Kidney (tissue), 14 donors: ENCODE results near the gene CTSL. TPM values are rescaled to one million over a fixed set of nuclear protein-coding genes. Genes with fewer than 3 reads are reported as not detected.

Experiments
- DNase-seq, 5 donors: peaks; one replicate each; pipeline ENCODE4 v3.0.0-alpha.2; 2013 to 2020
- FAIRE-seq: peaks from 2 replicates; lab custom pipeline; 2012; peaks lifted over from hg19 to GRCh38; lab: Jason Lieb, UNC
- H3K27ac ChIP-seq, 2 donors: one replicate each; pipeline ENCODE4 v1.7.0; 2013; ENCODE audit warnings: low read depth in 2 of 2, low read length in 2 of 2, inconsistent platforms in 1 of 2
- H3K27me3 ChIP-seq: one replicate; pipeline ENCODE4 v1.7.1; 2013; ENCODE audit warnings: low read length, inconsistent platforms; ENCODE audit not compliant: control insufficient read depth, insufficient read depth
- H3K36me3 ChIP-seq, 3 donors: one replicate each; pipeline versions ENCODE4 v1.7.0 to v1.7.1; 2013; ENCODE audit warnings: low read length in 3 of 3, control low read depth in 1 of 3, inconsistent platforms in 1 of 3; ENCODE audit not compliant: insufficient read depth in 3 of 3, control insufficient read depth in 2 of 3
- H3K4me1 ChIP-seq, 3 donors: one replicate each; pipeline versions ENCODE4 v1.7.0 to v1.7.1; 2013; ENCODE audit warnings: low read length in 3 of 3, inconsistent platforms in 1 of 3, low read depth in 1 of 3; ENCODE audit not compliant: control insufficient read depth in 2 of 3, insufficient read depth in 2 of 3
- H3K4me3 ChIP-seq, 3 donors: one replicate each; pipeline versions ENCODE4 v1.7.0 to v1.8.1; 2013; ENCODE audit warnings: low read length in 3 of 3, control low read depth in 1 of 3, inconsistent platforms in 1 of 3
- H3K9ac ChIP-seq, 3 donors: one replicate each; pipeline versions ENCODE4 v1.7.0 to v1.7.1; 2013; ENCODE audit warnings: low read length in 3 of 3, control low read depth in 1 of 3, inconsistent platforms in 1 of 3
- H3K9me3 ChIP-seq, 3 donors: one replicate each; pipeline versions ENCODE4 v1.7.0 to v1.7.1; 2013; ENCODE audit warnings: low read length in 3 of 3, control low read depth in 1 of 3, inconsistent platforms in 1 of 3; ENCODE audit not compliant: control insufficient read depth in 2 of 3, insufficient read depth in 1 of 3
- intact Hi-C: fragments of 100-400 bp; cut with DNase I; formaldehyde crosslinking; loops from one replicate; pipeline ENCODE4 v1.11.1; 2022
- polyA plus RNA-seq: library from polyadenylated mRNA; stranded (reverse); fragments of 350-450 nt; fragmentation: Illumina TruSeq; extraction: RNeasy Lipid Tissue Mini Kit (QIAGEN cat#74804); gene quantifications from one replicate; pipeline ENCODE4 v1.2.3, GENCODE V29; 2014; ENCODE audit warnings: low read depth, low replicate concordance; ENCODE audit not compliant: insufficient read depth
- total RNA-seq: library from RNA; stranded (reverse); fragmentation: NEBNext Ultra II Directional; extraction: Animal tissue kit (Norgen Biotek cat#: 25700); gene quantifications from one replicate; pipeline ENCODE4 v1.2.1, GENCODE V29; 2021
- TF ChIP-seq, protein P1 (sequence below): IDR thresholded peaks from 3 replicates; pipeline ENCODE4 v1.5.1; 2012; ENCODE audit warnings: mild to moderate bottlenecking, moderate library complexity, borderline replicate concordance; ENCODE audit not compliant: insufficient read depth; ENCODE audit errors: extremely low read depth
- donor health status: control.
- donor health status: control.
- donor health status: control.
- donor health status: control.
- donor health status: control.
- donor health status: DM: yes; HTN: yes; CAD: no.
- donor health status: Normal renal cell carcinoma (clear cell type).

CTSL gene
- total and polyA plus RNA-seq, 2 donors from 2014 or later: 139 to 237 TPM

DNA sequence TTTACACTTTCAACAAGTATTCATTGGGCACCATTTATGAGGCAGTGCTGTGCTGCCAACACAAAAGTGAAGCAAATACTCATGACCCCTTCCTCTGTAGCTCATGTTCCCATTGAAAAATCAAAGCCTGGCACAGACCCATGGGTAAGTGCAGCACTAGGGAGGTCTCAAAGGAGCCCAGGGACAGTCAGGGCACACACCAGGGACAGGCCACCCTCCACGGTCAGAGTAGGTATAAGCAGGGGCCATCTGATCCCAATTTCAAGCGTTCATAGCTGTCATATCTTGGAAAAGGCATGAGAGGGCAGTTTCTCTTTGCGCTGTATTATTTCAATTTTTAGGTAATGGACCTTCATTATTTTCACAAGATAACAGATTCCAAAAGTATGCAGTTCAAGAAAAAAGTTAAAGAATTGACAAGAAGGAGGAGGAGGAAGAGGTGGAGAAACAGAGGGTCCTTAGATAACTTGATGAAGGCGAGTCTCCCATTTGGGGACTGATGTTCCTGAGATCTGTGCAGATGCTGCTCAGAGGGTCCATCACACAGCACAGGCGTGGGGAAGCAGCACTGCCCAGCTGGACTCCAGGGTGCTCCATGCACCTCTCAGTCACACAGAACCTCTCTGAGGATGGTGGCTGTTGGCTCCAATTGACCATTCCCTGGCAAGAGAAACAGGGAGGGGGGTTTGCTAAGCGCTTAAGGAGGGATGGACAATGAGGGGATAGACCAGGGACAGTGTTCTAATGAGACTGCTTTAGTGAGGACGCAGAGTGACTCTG is 7.5 kb downstream of the CTSL start:
- Histone ChIP-seq H3K27ac (no peak overlapping the region), H3K9ac (no peak overlapping the region), H3K36me3 (peaks cover 0 to 25% (median 8%) of the 10 kb centered on the region in 3 donors), H3K4me1 (no peaks in the 10 kb centered on the region), H3K4me3 (no peak overlapping the region), H3K27me3 (no peaks in the 10 kb centered on the region), H3K9me3 (no peaks in the 10 kb centered on the region)
- DNase-seq: no peak
- intact Hi-C loops: no loop called here
- TF ChIP-seq, protein P1, sequence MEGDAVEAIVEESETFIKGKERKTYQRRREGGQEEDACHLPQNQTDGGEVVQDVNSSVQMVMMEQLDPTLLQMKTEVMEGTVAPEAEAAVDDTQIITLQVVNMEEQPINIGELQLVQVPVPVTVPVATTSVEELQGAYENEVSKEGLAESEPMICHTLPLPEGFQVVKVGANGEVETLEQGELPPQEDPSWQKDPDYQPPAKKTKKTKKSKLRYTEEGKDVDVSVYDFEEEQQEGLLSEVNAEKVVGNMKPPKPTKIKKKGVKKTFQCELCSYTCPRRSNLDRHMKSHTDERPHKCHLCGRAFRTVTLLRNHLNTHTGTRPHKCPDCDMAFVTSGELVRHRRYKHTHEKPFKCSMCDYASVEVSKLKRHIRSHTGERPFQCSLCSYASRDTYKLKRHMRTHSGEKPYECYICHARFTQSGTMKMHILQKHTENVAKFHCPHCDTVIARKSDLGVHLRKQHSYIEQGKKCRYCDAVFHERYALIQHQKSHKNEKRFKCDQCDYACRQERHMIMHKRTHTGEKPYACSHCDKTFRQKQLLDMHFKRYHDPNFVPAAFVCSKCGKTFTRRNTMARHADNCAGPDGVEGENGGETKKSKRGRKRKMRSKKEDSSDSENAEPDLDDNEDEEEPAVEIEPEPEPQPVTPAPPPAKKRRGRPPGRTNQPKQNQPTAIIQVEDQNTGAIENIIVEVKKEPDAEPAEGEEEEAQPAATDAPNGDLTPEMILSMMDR: no peak
- FAIRE-seq: no peak

DNA sequence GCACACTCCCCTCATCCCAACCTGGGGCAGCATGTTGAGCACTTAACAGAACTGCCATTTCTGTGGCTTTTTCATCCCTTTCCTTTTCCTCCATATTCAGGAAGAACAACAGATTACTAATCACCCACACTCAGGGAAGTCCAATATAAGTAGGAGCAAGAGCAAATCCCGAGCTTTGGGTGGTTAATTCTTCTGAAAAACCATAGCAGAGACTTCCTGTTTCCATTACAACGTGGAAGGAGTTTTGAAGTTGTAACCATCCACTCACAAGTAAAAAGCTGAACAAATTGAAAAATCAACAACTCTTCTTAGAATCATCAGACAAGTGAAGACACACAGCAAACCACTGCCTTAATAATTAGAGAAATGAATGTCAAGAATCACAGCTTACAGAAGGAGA is 8.2 kb downstream of the CTSL start:
- no peak overlapping the region for H3K9ac ChIP-seq
- H3K27ac ChIP-seq: no peak overlapping the region
- H3K36me3 ChIP-seq: peaks cover 0 to 19% (median 5%) of the 10 kb centered on the region in 3 donors
- FAIRE-seq (no peak), DNase-seq (no peak)
- TF ChIP-seq, protein P1: no peak
- H3K27me3 ChIP-seq: no peaks in the 10 kb centered on the region
- H3K9me3 ChIP-seq: no peaks in the 10 kb centered on the region
- intact Hi-C loops: no loop called here
- H3K4me3 ChIP-seq: no peak overlapping the region
- H3K4me1 ChIP-seq: no peaks in the 10 kb centered on the region

DNA sequence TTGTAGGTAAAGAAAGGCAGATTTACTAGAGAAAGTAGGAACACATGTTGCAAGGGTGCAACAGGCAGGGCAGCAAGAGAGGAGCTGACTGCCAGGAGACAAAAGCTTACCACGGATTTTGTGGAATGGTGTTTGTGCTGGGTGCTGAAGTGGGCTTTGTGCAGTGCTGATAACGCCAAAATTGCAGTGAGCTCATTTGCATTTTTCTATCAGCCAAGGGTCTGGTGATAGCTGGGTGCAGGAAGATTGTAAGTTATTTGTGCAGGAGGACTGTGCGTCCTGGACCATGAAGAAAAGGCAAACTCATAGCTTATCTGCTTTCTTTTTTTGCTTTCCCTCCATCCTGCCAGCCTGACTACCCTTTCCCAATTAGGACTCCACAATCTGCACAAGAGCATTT is 13.6 kb downstream of the CTSL start:
- intact Hi-C loops: no loop called here
- Histone ChIP-seq H3K4me3 (no peak overlapping the region), H3K36me3 (no peaks in the 10 kb centered on the region), H3K9ac (no peak overlapping the region), H3K4me1 (no peaks in the 10 kb centered on the region), H3K27me3 (no peaks in the 10 kb centered on the region), H3K27ac (no peak overlapping the region), H3K9me3 (peaks cover 0 to 10% (median 0%) of the 10 kb centered on the region in 3 donors)
- no peak for DNase-seq
- no peak for FAIRE-seq
- TF ChIP-seq, protein P1: no peak
